Measurements from ENCODE around the gene TIAM2. TPM values are rescaled to one million over a fixed set of nuclear protein-coding genes. Genes with fewer than 3 reads are reported as not detected.
"Not testable (repeated sequence)": the region's sequence is repeated elsewhere in the genome, so short reads cannot be mapped to it uniquely, and the experiment has no call there.

TIAM2 gene
- total RNA-seq, 1 donor from 2014 or later: 5.9 TPM

DNA sequence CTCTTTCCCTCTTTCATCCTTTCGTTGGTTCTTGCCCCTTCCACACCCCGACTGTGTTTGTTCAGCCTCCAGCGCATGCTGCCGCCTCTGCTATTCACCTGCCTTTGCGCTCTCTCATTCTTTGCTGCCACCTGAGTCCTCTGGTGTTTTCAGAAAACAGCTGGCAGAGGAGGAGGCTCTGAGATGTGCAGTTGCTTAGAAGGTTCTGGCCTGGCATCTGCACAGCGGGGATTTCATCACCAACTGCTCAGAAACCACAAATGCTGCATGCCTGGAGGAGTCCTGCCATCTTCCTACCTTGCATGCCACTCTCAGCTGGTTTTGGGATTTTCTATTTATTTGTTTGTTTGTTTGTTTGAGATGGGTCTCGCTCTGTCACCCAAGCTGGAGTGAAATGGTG is 229.5 kb downstream of the TIAM2 start:
- no peak for DNase-seq (ENCODE audit: low spot score)

DNA sequence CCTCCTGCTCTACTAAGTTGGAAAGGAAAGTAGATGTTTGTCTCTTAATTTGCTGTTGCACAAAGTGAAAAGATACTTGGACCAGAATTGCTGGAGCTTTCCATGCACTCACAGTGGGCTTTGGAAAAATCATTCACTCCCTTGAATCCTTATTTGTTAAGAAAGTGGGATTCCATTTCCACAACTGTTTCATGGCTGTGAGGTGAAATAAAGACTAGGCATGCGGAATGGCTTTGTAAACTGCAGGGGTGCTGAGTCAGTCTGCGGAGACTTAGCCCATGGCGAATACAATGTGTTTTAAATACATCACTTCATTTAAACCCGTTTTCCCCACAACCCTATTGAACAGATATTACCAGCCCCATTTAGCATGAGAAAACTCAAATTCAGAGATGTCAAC is 231.9 kb downstream of the TIAM2 start:
- DNase-seq (ENCODE audit: low spot score): no peak

DNA sequence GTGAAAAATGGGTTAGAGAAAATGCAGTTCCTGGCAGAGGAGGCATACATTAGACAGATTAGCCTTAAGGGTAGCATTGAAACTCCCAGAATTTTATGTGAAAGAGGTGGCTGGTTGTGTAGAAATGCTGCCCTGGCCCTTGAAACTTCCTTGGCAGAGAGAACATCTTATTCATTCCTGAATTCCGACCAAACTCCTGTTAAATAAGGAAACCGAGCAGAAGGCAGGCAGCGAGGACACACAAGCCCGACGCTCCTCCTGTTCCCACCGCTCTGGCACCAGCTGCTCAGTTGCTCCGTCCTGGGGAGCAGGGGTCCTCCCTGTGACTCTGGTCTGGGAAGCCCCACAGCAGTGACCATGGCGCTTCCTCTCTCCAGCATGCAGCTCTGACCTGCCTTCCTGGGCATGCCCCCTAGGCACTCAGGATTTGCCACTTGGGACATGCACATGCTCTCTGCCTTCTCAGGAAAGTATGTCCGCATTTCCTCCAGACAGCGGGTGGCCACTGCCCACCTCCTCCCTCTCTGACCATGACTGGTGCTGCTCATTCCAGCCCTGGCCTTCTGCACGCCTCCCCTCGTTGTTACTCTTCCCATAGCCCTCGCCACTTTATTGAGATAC is 233.5 kb downstream of the TIAM2 start:
- no peak for DNase-seq (ENCODE audit: low spot score)

DNA sequence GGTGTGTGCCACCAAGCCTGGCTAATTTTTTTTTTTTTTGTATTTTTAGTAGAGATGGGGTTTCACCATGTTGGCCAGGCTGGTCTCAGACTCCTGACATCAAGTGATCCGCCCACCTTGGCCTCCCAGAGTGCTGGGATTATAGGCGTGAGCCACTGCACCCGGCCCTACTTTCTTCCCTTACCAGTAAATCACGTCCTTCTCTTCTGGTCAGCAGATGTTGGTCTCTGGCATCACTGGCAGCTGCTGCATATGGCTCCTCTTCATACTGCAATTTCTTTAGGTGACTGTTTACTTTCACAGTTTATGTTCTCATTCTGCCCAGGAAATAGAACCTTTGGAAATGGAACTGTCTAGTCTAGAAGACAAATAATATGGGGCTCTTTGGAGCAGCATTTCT is 235.9 kb downstream of the TIAM2 start:
- not testable (repeated sequence) for DNase-seq (ENCODE audit: low spot score)

GRCh38 chr6:155232848-155233247 is 237.7 kb downstream of the TIAM2 start:
- no peak for DNase-seq (ENCODE audit: low spot score)

DNA sequence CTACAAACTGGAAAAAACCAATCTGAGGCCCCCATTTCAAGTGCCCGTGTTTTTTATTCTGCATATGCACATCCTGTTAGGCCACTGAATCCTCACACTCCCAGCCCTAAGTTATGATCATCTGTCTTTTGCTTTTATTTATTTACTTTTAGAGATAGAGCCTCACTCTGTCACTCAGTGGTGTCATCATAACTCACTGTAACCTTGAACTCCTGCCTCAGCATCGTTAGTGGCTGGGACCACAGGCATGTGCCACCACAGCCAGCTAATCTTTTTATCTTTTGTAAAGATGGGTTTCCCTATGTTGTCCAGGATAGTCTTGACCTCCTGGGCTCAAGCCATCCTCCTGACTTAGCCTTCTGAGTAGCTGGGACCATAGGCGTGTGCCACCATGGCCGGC is 239.1 kb downstream of the TIAM2 start:
- no peak for DNase-seq (ENCODE audit: low spot score)

- no peak for DNase-seq (ENCODE audit: low spot score)
These were observed 239.6 kb downstream of the TIAM2 start for GRCh38 chr6:155234687-155235086.

DNA sequence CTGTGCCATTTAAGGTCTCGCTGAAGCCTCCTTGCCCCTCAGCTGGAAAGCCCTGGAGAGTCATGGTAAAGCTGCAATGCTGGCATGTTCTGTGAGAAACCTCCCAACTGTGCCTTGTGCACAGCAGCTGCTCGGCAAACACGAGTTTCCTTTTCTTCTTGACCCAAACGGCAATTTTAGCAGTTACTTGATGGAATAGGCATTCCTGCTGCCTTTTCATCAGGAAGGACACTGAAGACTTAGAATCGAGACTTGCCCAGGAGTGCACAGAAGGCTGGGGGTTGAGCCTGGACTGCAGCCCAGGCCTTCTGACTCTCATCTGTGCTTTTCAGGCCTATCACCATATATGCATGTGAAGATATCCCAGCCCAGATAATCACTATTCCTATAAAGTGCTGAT is 240.0 kb downstream of the TIAM2 start:
- DNase-seq (ENCODE audit: low spot score): no peak

DNA sequence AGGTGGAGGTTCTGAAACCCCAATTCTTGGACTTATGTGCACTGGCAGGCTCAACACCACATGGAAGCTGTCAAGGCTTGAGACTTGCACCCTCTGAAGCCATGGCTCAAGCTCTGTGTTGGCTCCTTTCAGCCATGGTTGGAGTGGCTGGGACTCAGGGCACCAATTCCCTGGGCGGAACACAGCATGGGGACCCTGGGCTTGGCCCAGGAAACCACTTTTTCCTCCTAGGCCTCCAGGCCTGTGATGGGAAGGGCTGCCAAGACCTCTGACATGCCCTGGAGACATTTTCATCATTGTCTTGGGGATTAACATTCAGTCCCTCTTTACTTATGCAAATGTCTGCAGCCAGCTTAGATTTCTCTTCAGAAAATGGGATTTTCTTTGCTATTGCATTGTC is 242.5 kb downstream of the TIAM2 start:
- no peak for DNase-seq (ENCODE audit: low spot score)

- no peak for DNase-seq (ENCODE audit: low spot score)
These were observed 245.9 kb downstream of the TIAM2 start for GRCh38 chr6:155240905-155241600.

GRCh38 chr6:155241966-155242365 is 246.9 kb downstream of the TIAM2 start:
- DNase-seq (ENCODE audit: low spot score): no peak

- no peak for DNase-seq (ENCODE audit: low spot score)
These were observed 249.3 kb downstream of the TIAM2 start for GRCh38 chr6:155244434-155244833.

DNA sequence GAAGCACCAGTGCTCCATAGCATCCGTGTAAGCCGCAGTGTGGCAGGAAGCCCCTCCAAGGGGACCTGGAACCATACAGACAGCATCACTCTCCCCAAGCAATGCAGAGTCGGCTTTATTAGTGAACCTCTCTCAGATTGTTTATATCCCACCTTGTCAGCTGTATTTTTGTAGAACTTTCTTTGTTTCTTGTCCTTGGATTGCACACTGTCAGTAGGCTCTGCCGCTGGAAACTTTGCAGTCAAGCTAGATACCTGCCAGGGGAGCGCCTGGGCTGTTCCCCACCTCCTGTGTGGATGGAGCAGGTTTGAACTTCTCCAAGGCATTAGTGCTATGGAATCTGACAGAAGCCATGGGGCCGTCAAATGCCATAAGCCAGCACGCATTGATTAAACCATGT is 250.1 kb downstream of the TIAM2 start:
- no peak for DNase-seq (ENCODE audit: low spot score)

DNA sequence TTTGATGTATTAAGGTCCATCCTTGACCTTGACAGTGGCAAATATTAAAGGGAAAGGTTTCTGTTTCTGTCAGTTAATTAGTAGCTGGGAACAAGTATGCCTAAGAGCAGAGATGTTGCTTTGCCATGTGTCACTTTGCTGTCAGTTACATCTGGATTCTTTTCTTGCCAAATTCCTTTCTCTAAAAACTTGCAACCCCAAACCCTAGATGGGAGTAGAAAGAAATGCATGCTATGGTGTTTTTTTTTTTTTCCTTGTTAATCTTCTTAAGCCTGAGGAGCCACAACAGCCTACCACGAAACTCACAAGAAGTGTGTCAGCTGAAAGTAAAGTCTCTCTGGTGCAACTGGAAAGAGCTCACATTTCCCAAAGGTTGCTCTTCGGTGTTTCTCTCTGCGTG is 250.7 kb downstream of the TIAM2 start:
- no peak for DNase-seq (ENCODE audit: low spot score)

GRCh38 chr6:155246825-155247224 is 251.7 kb downstream of the TIAM2 start:
- no peak for DNase-seq (ENCODE audit: low spot score)

DNA sequence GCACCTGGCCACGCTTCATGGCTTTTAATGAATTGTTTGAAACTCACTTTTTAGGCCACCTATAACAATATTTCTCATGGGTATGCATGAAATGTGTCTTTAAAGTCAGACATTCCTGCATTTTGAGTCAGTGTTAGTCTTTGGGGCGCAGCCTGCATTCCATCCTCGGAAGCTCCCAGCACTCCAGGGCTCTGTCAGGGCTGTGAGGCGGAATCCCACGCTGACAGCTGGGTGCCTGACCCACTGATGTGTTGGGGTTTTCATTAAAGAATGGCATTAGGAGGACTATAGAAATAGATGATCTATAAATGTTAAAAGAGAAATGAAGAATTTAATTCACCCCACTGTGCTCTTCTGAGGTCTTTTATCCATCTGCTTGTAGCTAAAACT is 252.5 kb downstream of the TIAM2 start:
- DNase-seq (ENCODE audit: low spot score): no peak

- no peak for DNase-seq (ENCODE audit: low spot score)
These were observed 253.2 kb downstream of the TIAM2 start for GRCh38 chr6:155248008-155249001.

- no peak for DNase-seq (ENCODE audit: low spot score)
These were observed 255.7 kb downstream of the TIAM2 start for GRCh38 chr6:155250701-155251381.

DNA sequence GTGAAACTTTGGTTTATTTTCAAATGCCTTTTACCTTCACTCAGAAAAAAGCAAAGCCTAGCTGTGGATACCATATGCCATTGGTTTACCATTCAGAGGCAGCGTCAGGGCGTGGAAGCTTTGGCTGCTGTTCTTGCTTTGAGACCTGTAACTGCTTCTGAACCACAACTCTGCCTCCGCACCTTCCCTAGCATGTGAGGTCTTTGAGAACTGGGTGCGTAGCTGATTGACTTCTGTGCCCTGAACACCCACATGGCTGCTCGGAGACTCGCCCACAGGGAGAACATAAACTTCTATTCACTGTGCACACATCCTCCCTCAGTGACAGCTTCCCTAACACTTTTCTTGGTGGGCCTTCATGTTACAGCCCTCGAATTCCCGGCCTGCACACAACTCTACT is 257.5 kb downstream of the TIAM2 start:
- no peak for DNase-seq (ENCODE audit: low spot score)

GRCh38 chr6:155253337-155253736 is 258.2 kb downstream of the TIAM2 start:
- no peak for DNase-seq (ENCODE audit: low spot score)

DNA sequence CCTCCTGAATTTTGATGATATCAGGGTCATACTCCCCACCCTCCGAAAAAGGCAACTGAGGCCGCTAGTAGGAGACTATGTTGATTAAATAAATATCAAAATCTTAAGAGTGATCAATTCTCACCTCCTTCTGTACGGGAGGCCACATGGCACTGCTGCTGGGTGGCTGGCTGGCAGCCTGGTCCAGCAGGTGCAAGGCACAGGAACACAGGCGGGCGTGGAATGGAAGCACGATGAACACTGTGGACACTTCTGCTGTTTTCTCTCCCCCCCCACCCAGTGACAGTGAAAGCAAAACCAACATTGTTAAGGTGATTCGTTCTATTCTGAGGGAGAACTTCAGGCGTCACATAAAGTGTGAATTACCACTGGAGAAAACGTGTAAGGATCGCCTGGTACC is 259.0 kb downstream of the TIAM2 start:
- DNase-seq (ENCODE audit: low spot score): no peak
